Activated naive CD4-positive, alpha-beta T cell treated with anti-CD3 and anti-CD28 coated beads, Interleukin-2, amount 10 ng/mL, durations not matched to agents 5 hours and 36 hours (primary cell): ENCODE data around the gene LMX1A. TPM values are rescaled to one million over a fixed set of nuclear protein-coding genes. Genes with fewer than 3 reads are reported as not detected.

ENCODE experiments used
- total RNA-seq, 2 experiments: library from RNA; stranded (reverse); gene quantifications; one replicate each; pipeline ENCODE4 v1.2.3, GENCODE V29; 2021

LMX1A gene
- total RNA-seq: not detected

DNA sequence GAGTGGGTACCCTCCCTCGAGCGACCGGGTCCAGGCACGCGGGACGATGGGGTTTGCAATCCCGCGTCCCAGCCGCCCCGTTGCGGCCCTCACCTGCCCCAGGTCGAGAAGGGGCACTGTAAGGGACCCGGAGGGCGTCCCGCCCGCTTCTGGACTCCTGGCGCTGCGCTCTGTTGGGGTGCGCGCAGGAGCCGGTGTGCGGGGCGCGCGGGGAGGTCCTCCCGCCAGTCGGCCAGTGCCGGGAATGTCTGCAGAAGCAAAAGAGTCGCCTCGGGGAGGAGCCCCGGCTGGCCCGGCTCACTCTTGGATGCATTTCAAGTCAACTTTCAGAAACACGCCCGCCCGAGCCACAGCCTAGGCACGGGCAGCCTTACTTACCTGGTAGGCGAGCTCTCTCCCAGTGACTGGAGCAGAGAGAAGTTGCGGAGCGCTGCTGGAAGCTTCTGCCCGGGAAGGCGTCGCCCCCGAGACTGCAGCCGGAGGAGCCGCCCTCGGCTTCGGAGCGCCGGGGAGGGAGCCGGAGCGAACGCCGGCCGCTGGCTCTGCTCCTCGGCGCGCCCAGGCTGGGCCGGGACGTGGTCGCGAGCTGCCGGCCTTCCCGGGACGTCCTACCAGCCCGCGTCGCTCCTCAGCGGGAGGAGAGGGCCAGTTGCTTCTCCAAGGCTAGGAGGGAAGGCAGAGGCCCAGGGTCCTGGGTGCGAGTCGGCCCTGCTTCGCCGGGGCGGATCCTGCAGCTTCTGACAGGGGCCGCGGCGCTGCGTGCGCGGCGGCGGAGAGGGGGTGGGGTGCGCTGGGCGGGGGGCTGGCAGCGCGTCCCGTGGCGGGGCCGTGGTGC is at the start of gene LMX1A:
TSS of gene LMX1A (minus strand) at position 739 of the 835 bp plus-strand sequence. CDS start 1,156 bp downstream, outside the sequence.

Other genes with a start within 250 kb of the LMX1A start
- gene RXRG, start 88.4 kb upstream of the LMX1A start, total RNA-seq: not detected
- gene LRRC52, start 187.3 kb upstream of the LMX1A start, total RNA-seq: not detected